Neutrophil (primary cell): ENCODE measurements around the gene SNX17.

ENCODE experiments used
- H3K27ac ChIP-seq: fragments of 200-600 bp; sonication (generic); 2 replicates; pipeline ENCODE4 v1.5.1; 2016; ENCODE audit warnings: mild to moderate bottlenecking, moderate library complexity
- H3K27me3 ChIP-seq: fragments of 200-600 bp; sonication (generic); 2 replicates; pipeline ENCODE4 v1.6.0; 2016; ENCODE audit warnings: mild to moderate bottlenecking
- H3K36me3 ChIP-seq: fragments of 200-600 bp; sonication (generic); 2 replicates; pipeline ENCODE4 v1.5.1; 2017
- H3K4me1 ChIP-seq, 2 experiments: fragments of 200-600 bp in 1 of 2; sonication (generic) in 1 of 2; 1 replicate in 1 of 2; 2 replicates in 1 of 2; pipeline versions ENCODE4 v1.5.1 to v1.6.1; 2013 to 2016; ENCODE audit warnings: low read depth in 1 of 2, low read length in 1 of 2, mild to moderate bottlenecking in 1 of 2, moderate library complexity in 1 of 2; ENCODE audit not compliant: control insufficient read depth in 1 of 2, insufficient read depth in 1 of 2
- H3K4me3 ChIP-seq, 2 experiments: fragments of 200-600 bp in 1 of 2; sonication (generic) in 1 of 2; 1 replicate in 1 of 2; 2 replicates in 1 of 2; pipeline ENCODE4 v1.5.1; 2013 to 2016; ENCODE audit warnings: low read depth in 1 of 2, low read length in 1 of 2, mild to moderate bottlenecking in 1 of 2, moderate library complexity in 1 of 2
- H3K9me3 ChIP-seq: fragments of 200-600 bp; sonication (generic); 2 replicates; pipeline ENCODE4 v1.5.1; 2016
- CTCF ChIP-seq: fragments of 200-600 bp; sonication (generic); IDR thresholded peaks from 2 replicates; pipeline ENCODE4 v1.5.1; 2016; ENCODE audit warnings: antibody characterized with exemption

Gene SNX17

DNA sequence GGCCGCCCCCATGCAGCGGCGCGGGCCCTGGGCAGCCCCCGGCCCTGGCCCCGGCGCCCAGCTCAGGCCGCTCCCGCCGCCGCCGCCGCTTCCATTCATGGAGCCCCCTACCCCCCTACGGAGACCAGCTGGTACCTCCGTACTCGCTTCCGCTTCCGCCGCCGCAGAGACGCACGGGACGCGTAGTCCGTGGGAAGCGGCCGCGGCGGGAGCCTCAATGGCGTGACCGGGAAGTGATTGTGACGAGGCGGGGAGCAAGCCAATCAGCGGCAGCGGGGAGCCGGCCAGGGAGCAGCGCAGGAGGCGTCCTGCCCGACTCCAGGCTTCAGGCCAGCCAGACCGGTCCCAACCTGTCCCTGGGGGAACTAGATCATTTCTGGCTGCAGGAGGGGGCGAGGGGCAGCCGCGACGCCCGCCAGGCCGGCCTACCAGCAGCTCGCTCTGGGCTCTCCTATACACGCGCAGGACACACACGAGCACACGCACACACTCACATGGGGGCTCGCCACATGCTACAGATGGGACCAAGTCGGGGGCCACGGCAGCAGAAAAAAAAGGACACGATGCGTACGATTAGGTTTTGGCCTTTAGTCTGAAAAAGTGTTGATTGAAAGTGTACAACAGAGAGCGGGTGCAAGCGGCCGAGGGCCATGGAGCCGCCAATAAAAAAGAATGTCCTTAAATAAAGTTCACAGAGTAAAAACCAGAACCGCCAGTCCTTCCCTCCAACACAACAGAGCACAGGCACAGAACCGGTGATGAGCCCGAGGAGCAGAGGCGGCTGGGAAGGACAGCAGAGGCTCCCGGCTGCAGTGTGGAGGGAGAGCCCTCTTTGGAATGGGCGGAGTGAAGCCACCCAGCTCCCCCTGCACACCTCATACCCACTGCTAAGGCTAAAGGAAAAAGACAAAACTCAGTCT, 10.5 kb downstream of the SNX17 start, which contains the start of gene ZNF513:
TSS of gene ZNF513 (minus strand) at position 109 of the 920 bp plus-strand sequence. CDS start 208 bp downstream, outside the sequence.
- no peaks in the 10 kb centered on the region for H3K27me3 ChIP-seq
- no peaks in the 10 kb centered on the region for H3K9me3 ChIP-seq
- peak within 1 kb of the TSS; percentile 96 for H3K27ac ChIP-seq
- H3K4me1 ChIP-seq: peaks cover 14 to 22% of the 10 kb centered on the region in 2 experiments
- peak within 1 kb of the TSS; percentile 62 to 78 for H3K4me3 ChIP-seq
- H3K36me3 ChIP-seq: peaks cover 73% of the 10 kb centered on the region
- no peak for TF ChIP-seq CTCF

- Histone ChIP-seq H3K36me3 (peaks cover 68% of the 10 kb centered on the region), H3K27ac (peak overlapping the region; percentile 96)
- TF ChIP-seq CTCF: no peak
Measured at GRCh38 chr2:27381577-27382181, 11.3 kb downstream of the SNX17 start.

DNA sequence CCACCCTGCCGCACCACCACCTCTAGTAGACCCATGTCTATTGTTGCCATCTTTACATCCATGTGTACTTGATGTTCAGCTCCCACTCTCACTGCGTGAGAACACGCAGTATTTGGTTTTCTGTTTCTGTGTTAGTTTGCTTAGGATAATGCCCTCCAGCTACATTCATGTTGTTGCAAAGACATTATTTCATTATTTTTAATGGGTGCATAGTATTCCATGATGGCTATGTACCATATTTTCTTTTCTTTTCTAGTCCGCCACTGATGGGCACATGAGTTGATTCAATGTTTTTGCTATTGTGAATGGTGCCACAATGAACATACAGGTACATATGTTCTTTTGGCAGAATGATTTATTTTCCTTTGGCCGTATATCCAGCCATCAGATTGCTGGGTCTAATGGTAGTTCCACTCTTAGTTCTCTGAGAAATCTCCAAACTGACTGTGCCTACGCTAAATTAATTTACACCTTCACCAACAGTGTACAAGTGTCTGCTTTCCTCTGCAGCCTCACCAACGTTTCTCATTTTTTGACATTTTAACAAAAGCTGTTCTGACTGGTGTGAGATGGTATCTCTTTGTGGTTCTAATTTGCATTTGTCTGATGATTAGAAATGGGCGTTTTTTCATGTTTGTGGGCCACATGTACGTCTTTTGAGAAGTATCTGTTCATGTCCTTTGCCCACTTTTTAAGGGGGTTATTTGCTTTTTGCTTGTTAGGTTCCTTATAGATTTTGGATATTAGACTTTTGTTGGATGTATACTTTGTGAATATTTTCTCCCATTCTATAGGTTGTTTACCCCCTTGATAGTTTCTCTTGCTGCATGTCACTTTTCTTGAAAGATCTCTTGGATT, 20.6 kb downstream of the SNX17 start:
- Histone ChIP-seq H3K36me3 (peaks cover 10% of the 10 kb centered on the region), H3K27ac (no peak overlapping the region), H3K9me3 (no peaks in the 10 kb centered on the region), H3K4me1 (no peaks in the 10 kb centered on the region), H3K4me3 (no peak overlapping the region), H3K27me3 (no peaks in the 10 kb centered on the region)
- TF ChIP-seq CTCF: no peak

More at GRCh38 chr2:27381577-27382181, 11.3 kb downstream of the SNX17 start:
- Histone ChIP-seq H3K4me1 (peaks cover 14 to 22% of the 10 kb centered on the region in 2 experiments), H3K27me3 (no peaks in the 10 kb centered on the region), H3K4me3 (no peak overlapping the region), H3K9me3 (no peaks in the 10 kb centered on the region)

DNA sequence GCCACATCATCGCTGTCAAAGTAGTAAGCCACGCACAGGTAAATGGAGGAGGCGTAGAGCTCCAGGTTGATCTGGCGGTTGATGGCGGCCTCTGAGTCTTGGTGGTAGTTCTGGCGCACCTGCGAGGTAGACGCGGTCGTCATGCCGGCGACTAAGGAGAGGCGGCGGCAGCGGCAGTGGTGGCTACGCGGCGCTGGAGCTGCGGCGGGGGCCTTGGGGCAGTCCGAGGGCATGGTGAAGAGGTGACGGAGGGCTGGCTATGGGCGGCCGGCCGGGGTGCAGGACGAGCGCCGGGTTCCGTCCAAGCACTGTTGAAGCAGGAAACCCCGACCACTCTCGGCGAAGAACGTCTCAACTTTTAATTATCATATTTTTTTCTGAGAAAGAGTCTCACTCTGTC, 22.8 kb downstream of the SNX17 start:
- no peaks in the 10 kb centered on the region for H3K27me3 ChIP-seq
- H3K4me1 ChIP-seq: no peaks in the 10 kb centered on the region
- H3K27ac ChIP-seq: no peak overlapping the region
- no peak for TF ChIP-seq CTCF
- no peak overlapping the region for H3K4me3 ChIP-seq
- no peaks in the 10 kb centered on the region for H3K9me3 ChIP-seq
- peaks cover 8% of the 10 kb centered on the region for H3K36me3 ChIP-seq

GRCh38 chr2:27398962-27399361, 28.5 kb downstream of the SNX17 start:
- no peak for TF ChIP-seq CTCF
- H3K9me3 ChIP-seq: no peaks in the 10 kb centered on the region
- no peaks in the 10 kb centered on the region for H3K36me3 ChIP-seq
- no peak overlapping the region for H3K4me3 ChIP-seq
- H3K27me3 ChIP-seq: no peaks in the 10 kb centered on the region
- no peak overlapping the region for H3K27ac ChIP-seq
- H3K4me1 ChIP-seq: no peaks in the 10 kb centered on the region
